B cell (primary cell): Measurements from ENCODE around the gene IKZF1. TPM values are rescaled to one million over a fixed set of nuclear protein-coding genes. Genes with fewer than 3 reads are reported as not detected.

Experiments
- ATAC-seq: fragments of 200-7000 bp; cut with Tn5 transposase; one replicate; pipeline ENCODE4 v1.10.0; 2021; ENCODE audit warnings: low read depth, mild to moderate bottlenecking, moderate number of reproducible peaks, moderate library complexity
- CTCF ChIA-PET: fragments of 350-600 bp; sonication (Branson Sonifier 250); formaldehyde crosslinking; loops from one replicate; lab custom pipeline; 2021; ENCODE audit warnings: antibody characterized with exemption, inconsistent platforms; lab: Charles Lee
- POLR2A ChIA-PET: fragments of 350-600 bp; sonication (Branson Sonifier 250); formaldehyde crosslinking; loops from one replicate; lab custom pipeline; 2021; ENCODE audit warnings: antibody characterized with exemption; lab: Charles Lee
- DNase-seq: peaks from one replicate; pipeline ENCODE4 v3.0.0; 2013
- H2AFZ ChIP-seq: 2 replicates; pipeline ENCODE4 v1.6.1; 2012; ENCODE audit warnings: mild to moderate bottlenecking, low read depth, low read length; ENCODE audit not compliant: insufficient read depth, poor library complexity, severe bottlenecking
- H3K27ac ChIP-seq, 2 donors: 1 replicate in 1 of 2; 2 replicates in 1 of 2; pipeline ENCODE4 v1.5.1; 2012 to 2013; ENCODE audit warnings: low read length in 2 of 2, mild to moderate bottlenecking in 2 of 2, moderate library complexity in 1 of 2
- H3K27me3 ChIP-seq, 4 experiments: fragments of 200-600 bp in 1 of 4; sonication (generic) in 1 of 4; replicated peaks in 1 of 4; 1 replicate in 2 of 4; 2 replicates in 2 of 4; pipeline versions ENCODE4 v1.6.1 to v1.7.0; 2013 to 2016; ENCODE audit warnings: low read length in 3 of 4, mild to moderate bottlenecking in 2 of 4, mixed read lengths in 1 of 4, moderate library complexity in 1 of 4; ENCODE audit not compliant: insufficient read depth in 4 of 4, control insufficient read depth in 3 of 4; ENCODE audit errors: control extremely low read depth in 1 of 4
- H3K36me3 ChIP-seq, 2 experiments: replicated peaks in 1 of 2; 1 replicate in 1 of 2; 2 replicates in 1 of 2; pipeline versions ENCODE4 v1.6.1 to v1.7.1; 2013; ENCODE audit warnings: low read length in 1 of 2; ENCODE audit not compliant: insufficient read depth in 2 of 2, control insufficient read depth in 1 of 2; ENCODE audit errors: control extremely low read depth in 1 of 2, extremely low read depth in 1 of 2
- H3K4me1 ChIP-seq, 2 donors: fragments of 200-600 bp in 1 of 2; sonication (generic) in 1 of 2; 1 replicate in 1 of 2; 2 replicates in 1 of 2; pipeline versions ENCODE4 v1.5.1 to v1.6.1; 2013 to 2017; ENCODE audit warnings: low read length in 2 of 2; ENCODE audit not compliant: control insufficient read depth in 2 of 2, insufficient read depth in 2 of 2
- H3K4me2 ChIP-seq: replicated peaks from 2 replicates; pipeline ENCODE3; 2012; ENCODE audit warnings: mild to moderate bottlenecking, low read depth, low read length; ENCODE audit not compliant: poor library complexity, severe bottlenecking
- H3K4me3 ChIP-seq, 5 experiments: fragments of 200-600 bp in 1 of 5; sonication (generic) in 1 of 5; 1 replicate in 3 of 5; 2 replicates in 2 of 5; pipeline versions ENCODE4 v1.5.1 to v1.7.0; 2011 to 2016; ENCODE audit warnings: low read length in 4 of 5, mild to moderate bottlenecking in 4 of 5, low read depth in 2 of 5, control low read depth in 1 of 5, moderate library complexity in 1 of 5; ENCODE audit not compliant: insufficient read depth in 1 of 5; ENCODE audit errors: control extremely low read depth in 1 of 5, extremely low read depth in 1 of 5
- H3K79me2 ChIP-seq: fragments of 200-600 bp; sonication (generic); one replicate; pipeline ENCODE4 v1.6.0; 2016; ENCODE audit warnings: low read length; ENCODE audit not compliant: control insufficient read depth, insufficient read depth
- H3K9ac ChIP-seq: fragments of 200-600 bp; sonication (generic); 2 replicates; pipeline ENCODE4 v1.6.1; 2017; ENCODE audit warnings: mild to moderate bottlenecking, low read length, moderate library complexity
- H3K9me3 ChIP-seq, 3 donors: one replicate each; pipeline versions ENCODE4 v1.6.1 to v1.7.1; 2013; ENCODE audit warnings: low read length in 2 of 3; ENCODE audit not compliant: control insufficient read depth in 2 of 3, insufficient read depth in 1 of 3; ENCODE audit errors: control extremely low read depth in 1 of 3
- H4K20me1 ChIP-seq: 2 replicates; pipeline ENCODE4 v1.6.0; 2012; ENCODE audit warnings: mild to moderate bottlenecking, low read length; ENCODE audit not compliant: insufficient read depth, control insufficient read depth, poor library complexity, severe bottlenecking
- H3K27ac Mint-ChIP-seq: one replicate; pipeline ENCODE4 v1.8.0; 2021; ENCODE audit warnings: mixed read lengths
- H3K27me3 Mint-ChIP-seq: one replicate; pipeline ENCODE4 v1.8.0; 2021; ENCODE audit warnings: mixed read lengths
- H3K4me1 Mint-ChIP-seq: one replicate; pipeline ENCODE4 v1.8.0; 2021; ENCODE audit warnings: mixed read lengths
- H3K4me3 Mint-ChIP-seq: one replicate; pipeline ENCODE4 v1.8.0; 2021; ENCODE audit warnings: mixed read lengths
- H3K9me3 Mint-ChIP-seq: one replicate; pipeline ENCODE4 v1.8.0; 2022; ENCODE audit warnings: mixed read lengths; ENCODE audit not compliant: insufficient read depth
- CTCF ChIP-seq: fragments of 200-600 bp; IDR thresholded peaks from one replicate; pipeline ENCODE4 v1.8.0; 2022; ENCODE audit warnings: antibody characterized with exemption, mild to moderate bottlenecking
- EZH2 ChIP-seq: IDR thresholded peaks from 2 replicates; pipeline ENCODE4 v1.6.1; 2012; ENCODE audit warnings: borderline replicate concordance, low read depth, mild to moderate bottlenecking, moderate library complexity, low read length; ENCODE audit not compliant: insufficient read depth, poor library complexity, severe bottlenecking
- WGBS: methylation state at CpG from one replicate; pipeline ENCODE4 v1.1.5; 2013; ENCODE audit warnings: missing lambda C conversion rate; ENCODE audit not compliant: insufficient coverage; 5-methylcytosine and 5-hydroxymethylcytosine counted together
- intact Hi-C: fragments of 100-400 bp; cut with micrococcal nuclease; formaldehyde crosslinking; loops from one replicate; pipeline ENCODE4 v1.10.0; 2022
- polyA plus RNA-seq: library from polyadenylated mRNA; depleted of rRNA; stranded (reverse); fragments of >200 nt; gene quantifications from 2 replicates; pipeline ENCODE4 v1.2.3, GENCODE V29; 2012
- total RNA-seq, 2 donors: library from RNA; stranded (reverse); fragments of 120-200 nt in 1 of 2; gene quantifications; 1 replicate in 1 of 2; 2 replicates in 1 of 2; pipeline versions ENCODE4 v1.2.3 to v1.2.4, GENCODE V29; 2013 to 2022

Gene IKZF1
- total and polyA plus RNA-seq, 2 donors (not counting 1 experiment from before 2014, with no cell fraction given) = 199 to 254 TPM

DNA sequence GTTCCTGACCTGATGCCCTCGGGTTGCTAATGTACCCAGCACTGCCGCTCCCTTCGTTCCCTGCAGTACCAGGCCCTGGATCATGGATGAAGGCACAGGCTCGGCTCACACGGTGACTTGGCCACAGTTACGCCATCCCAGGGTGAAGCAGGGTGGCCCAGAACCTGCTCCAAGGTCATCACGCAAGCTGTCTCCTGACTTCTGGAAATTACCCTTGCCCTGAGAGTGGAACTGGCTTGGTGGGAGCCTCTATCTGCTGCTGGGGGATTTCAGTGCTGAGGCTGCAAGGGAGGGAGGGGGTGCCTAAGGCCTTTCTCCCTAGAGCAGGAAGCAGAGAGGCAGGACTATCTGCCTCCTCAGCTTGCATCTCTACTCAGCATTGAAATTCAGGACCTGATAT lies 109.0 kb downstream of the IKZF1 start:
- intact Hi-C loops = loop anchor here (5.0 kb wide), 1 partner anchor 106 kb away; no protein-coding TSS in a partner anchor
- no peaks in the 10 kb centered on the region for H3K27me3 ChIP-seq
- no peaks in the 10 kb centered on the region for H3K27me3 Mint-ChIP-seq
- no peaks in the 10 kb centered on the region for H4K20me1 ChIP-seq
- H3K4me3 Mint-ChIP-seq = peak overlapping the region; percentile 56
- TF ChIP-seq EZH2 = no peak
- TF ChIP-seq CTCF = no peak
- H3K9me3 ChIP-seq = no peaks in the 10 kb centered on the region
- H3K27ac ChIP-seq = peak overlapping the region; percentile 90 to 94
- H3K4me1 Mint-ChIP-seq = peaks cover 92% of the 10 kb centered on the region
- peak overlapping the region; percentile 89 for H3K27ac Mint-ChIP-seq
- DNase-seq = no peak
- ChIA-PET POLR2A (interaction anchor here (1.1 to 4.6 kb wide), 4 partner anchors 14 to 103 kb away, joined by 3 to 28 read pairs (median 14); no protein-coding TSS in a partner anchor), CTCF (interaction anchor here (1.1 to 10.4 kb wide), 6 partner anchors 14 to 209 kb away, joined by 3 to 182 read pairs (median 8); no protein-coding TSS in a partner anchor)
- H2AFZ ChIP-seq = no peak overlapping the region
- peaks cover 30% of the 10 kb centered on the region for H3K79me2 ChIP-seq
- H3K9ac ChIP-seq = no peak overlapping the region
- peaks cover 94 to 97% of the 10 kb centered on the region in 2 donors for H3K4me1 ChIP-seq
- H3K9me3 Mint-ChIP-seq = no peaks in the 10 kb centered on the region
- H3K4me2 ChIP-seq = peak overlapping the region; percentile 71
- 96% methylated on average over 7 of the region's 7 CpGs for WGBS
- no peaks in the 10 kb centered on the region for H3K36me3 ChIP-seq
- no peak overlapping the region for H3K4me3 ChIP-seq
- no peak for ATAC-seq

DNA sequence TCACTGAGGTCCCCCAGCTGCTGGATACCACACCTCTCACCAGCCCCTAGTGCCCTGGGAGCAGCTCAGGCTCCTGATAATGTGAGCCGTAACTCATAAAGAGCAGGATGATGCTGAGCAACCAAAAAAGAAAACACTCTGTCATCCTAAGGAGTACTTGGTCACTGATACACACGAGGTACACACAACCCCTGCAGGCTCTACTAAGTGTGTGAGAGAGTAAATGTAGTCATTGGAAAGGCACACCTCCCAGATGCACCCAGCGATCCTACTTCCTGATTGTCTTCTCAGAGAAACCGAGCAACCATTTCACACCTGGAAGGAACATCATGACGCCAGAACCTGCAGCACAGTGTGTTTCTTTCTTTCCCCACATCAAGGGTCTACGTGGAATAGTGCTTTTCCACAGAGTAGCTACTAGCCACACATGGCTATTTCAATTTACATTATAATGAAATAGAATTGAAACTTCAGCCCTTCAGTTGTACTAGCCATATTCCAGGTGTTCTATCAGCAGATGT lies 111.4 kb downstream of the IKZF1 start:
- no peak overlapping the region for H3K9ac ChIP-seq
- DNase-seq (no peak), ATAC-seq (no peak)
- no peaks in the 10 kb centered on the region for H4K20me1 ChIP-seq
- H3K79me2 ChIP-seq = peaks cover 35% of the 10 kb centered on the region
- intact Hi-C loops = loop anchor here (2.0 kb wide), 2 partner anchors 33 to 99 kb away; no protein-coding TSS in a partner anchor
- Mint-ChIP-seq H3K27ac (peak overlapping the region; percentile 91), H3K4me1 (peaks cover 72% of the 10 kb centered on the region), H3K9me3 (no peaks in the 10 kb centered on the region), H3K4me3 (peak overlapping the region; percentile 84), H3K27me3 (no peaks in the 10 kb centered on the region)
- no CpG with 5 or more reads among the region's 6 CpGs for WGBS
- ChIA-PET CTCF (interaction anchor here (0.7 to 10.4 kb wide), 13 partner anchors 10 to 273 kb away, joined by 3 to 211 read pairs (median 23); partner anchors contain the start of gene IKZF1), POLR2A (interaction anchor here (1.1 to 1.7 kb wide), 3 partner anchors 8 to 22 kb away, joined by 3 to 5 read pairs (median 4); no protein-coding TSS in a partner anchor)
- H2AFZ ChIP-seq = no peak overlapping the region
- H3K27ac ChIP-seq = peak overlapping the region; percentile 34 to 45
- no peaks in the 10 kb centered on the region for H3K27me3 ChIP-seq
- peak overlapping the region; percentile 69 for H3K4me2 ChIP-seq
- no peak overlapping the region for H3K4me3 ChIP-seq
- TF ChIP-seq CTCF (no peak), EZH2 (no peak)
- no peaks in the 10 kb centered on the region for H3K9me3 ChIP-seq
- H3K36me3 ChIP-seq = no peaks in the 10 kb centered on the region
- peaks cover 71 to 73% of the 10 kb centered on the region in 2 donors for H3K4me1 ChIP-seq
